Glutamatergic neuron (in vitro differentiated cells): ENCODE results near the gene CARNS1. TPM values are rescaled to one million over a fixed set of nuclear protein-coding genes. Genes with fewer than 3 reads are reported as not detected.

Experiments
- DNase-seq: peaks from one replicate; pipeline ENCODE4 v3.0.0; 2022
- H3K27ac Mint-ChIP-seq: one replicate; pipeline ENCODE4 v1.8.0; 2020; ENCODE audit warnings: mild to moderate bottlenecking, mixed read lengths, inconsistent platforms; ENCODE audit not compliant: unreplicated experiment
- H3K27me3 Mint-ChIP-seq: one replicate; pipeline ENCODE4 v1.8.0; 2020; ENCODE audit warnings: mild to moderate bottlenecking, moderate library complexity, mixed read lengths, inconsistent platforms; ENCODE audit not compliant: unreplicated experiment
- H3K36me3 Mint-ChIP-seq: one replicate; pipeline ENCODE4 v1.8.0; 2020; ENCODE audit warnings: mild to moderate bottlenecking, mixed read lengths, inconsistent platforms; ENCODE audit not compliant: unreplicated experiment
- H3K4me1 Mint-ChIP-seq: one replicate; pipeline ENCODE4 v1.8.0; 2020; ENCODE audit warnings: mild to moderate bottlenecking, low read depth, mixed read lengths, inconsistent platforms; ENCODE audit not compliant: unreplicated experiment
- H3K4me3 Mint-ChIP-seq: one replicate; pipeline ENCODE4 v1.8.0; 2020; ENCODE audit warnings: mild to moderate bottlenecking, mixed read lengths, inconsistent platforms; ENCODE audit not compliant: unreplicated experiment
- H3K9me3 Mint-ChIP-seq: one replicate; pipeline ENCODE4 v1.8.0; 2020; ENCODE audit warnings: mild to moderate bottlenecking, moderate library complexity, mixed read lengths, inconsistent platforms; ENCODE audit not compliant: unreplicated experiment
- CTCF ChIP-seq: fragments of 200-600 bp; sonication (generic); IDR thresholded peaks from one replicate; pipeline ENCODE4 v1.5.0; 2021; ENCODE audit not compliant: partially characterized antibody, unreplicated experiment
- total RNA-seq: library from RNA; stranded (reverse); fragmentation: NEBNext Ultra II Directional; extraction: Animal tissue kit (Norgen Biotek cat#: 25700); gene quantifications from one replicate; pipeline ENCODE4 v1.2.1, GENCODE V29; 2021; ENCODE audit not compliant: unreplicated experiment

CARNS1 gene
- total RNA-seq, 1 donor from 2014 or later: 0.07 TPM

GRCh38 chr11:67435031-67435726 lies 19.7 kb downstream of the CARNS1 start:
- TF ChIP-seq CTCF: no peak
- no peak overlapping the region for H3K4me3 Mint-ChIP-seq
- peaks cover 12% of the 10 kb centered on the region for H3K27me3 Mint-ChIP-seq
- H3K4me1 Mint-ChIP-seq: peaks cover 7% of the 10 kb centered on the region
- peaks cover 3% of the 10 kb centered on the region for H3K9me3 Mint-ChIP-seq
- no peak overlapping the region for H3K27ac Mint-ChIP-seq
- no peaks in the 10 kb centered on the region for H3K36me3 Mint-ChIP-seq
- DNase-seq: no peak

GRCh38 chr11:67435727-67436458 lies 20.4 kb downstream of the CARNS1 start:
- DNase-seq: no peak
- no peak for TF ChIP-seq CTCF
- peaks cover 3% of the 10 kb centered on the region for H3K9me3 Mint-ChIP-seq
- peaks cover 12% of the 10 kb centered on the region for H3K27me3 Mint-ChIP-seq
- H3K4me3 Mint-ChIP-seq: no peak overlapping the region
- H3K36me3 Mint-ChIP-seq: no peaks in the 10 kb centered on the region
- H3K4me1 Mint-ChIP-seq: peaks cover 7% of the 10 kb centered on the region
- H3K27ac Mint-ChIP-seq: peak overlapping the region; percentile 87

GRCh38 chr11:67436459-67437081 lies 21.1 kb downstream of the CARNS1 start:
- no peaks in the 10 kb centered on the region for H3K36me3 Mint-ChIP-seq
- no peak overlapping the region for H3K4me3 Mint-ChIP-seq
- H3K27me3 Mint-ChIP-seq: peaks cover 12% of the 10 kb centered on the region
- H3K9me3 Mint-ChIP-seq: peaks cover 3% of the 10 kb centered on the region
- TF ChIP-seq CTCF: no peak
- DNase-seq: peak; percentile 59
- H3K27ac Mint-ChIP-seq: peak overlapping the region; percentile 95
- H3K4me1 Mint-ChIP-seq: peaks cover 7% of the 10 kb centered on the region

- H3K27me3 Mint-ChIP-seq: peaks cover 17% of the 10 kb centered on the region
- H3K4me3 Mint-ChIP-seq: no peak within 1 kb of the TSS
- peaks cover 2% of the 10 kb centered on the region for H3K9me3 Mint-ChIP-seq
- TF ChIP-seq CTCF: no peak
- no peaks in the 10 kb centered on the region for H3K36me3 Mint-ChIP-seq
- peaks cover 7% of the 10 kb centered on the region for H3K4me1 Mint-ChIP-seq
- no peak for DNase-seq
- peak within 1 kb of the TSS; percentile 95 for H3K27ac Mint-ChIP-seq
These were observed 21.8 kb downstream of the CARNS1 start, which contains the start of gene PTPRCAP for GRCh38 chr11:67437082-67437808. TSS of gene PTPRCAP (minus strand) at chr11:67437682. CDS start at chr11:67437619, 63 bp downstream.
